Measurements from ENCODE around the gene TBL1XR1.

The TBL1XR1 gene

DNA sequence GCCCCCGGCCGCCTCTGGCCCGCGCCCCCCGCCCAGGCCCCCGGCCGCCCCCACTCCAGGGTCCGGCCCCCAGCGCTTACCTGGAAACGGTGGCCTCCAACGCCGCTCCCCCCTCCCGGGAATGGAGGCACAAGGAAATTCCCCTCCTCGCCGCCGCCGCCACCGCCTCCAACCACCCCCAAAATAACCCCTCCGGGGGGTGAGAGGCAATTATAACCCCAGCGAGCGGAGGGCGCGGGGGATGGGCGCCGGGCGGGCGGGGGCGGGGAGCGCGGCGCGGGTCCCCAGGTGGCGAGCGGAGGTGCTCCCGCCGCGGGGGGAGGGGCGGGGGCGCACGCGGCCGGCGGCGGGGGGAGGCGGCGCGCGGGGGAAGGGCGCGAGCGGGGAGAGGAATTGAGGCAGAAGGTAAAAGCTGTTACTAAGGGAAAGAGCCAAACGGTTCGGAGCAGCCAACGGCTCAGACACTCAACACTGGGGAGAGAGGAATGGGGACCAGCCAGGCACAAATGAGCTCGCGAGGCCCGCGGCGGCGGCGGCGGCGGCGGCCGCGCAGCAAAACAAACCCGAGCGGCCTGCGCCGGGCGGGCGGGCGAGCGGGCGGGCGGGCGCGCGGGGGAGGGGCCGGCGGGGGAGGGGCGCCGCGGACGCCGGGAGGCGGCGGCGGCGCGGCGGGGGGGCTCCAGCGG is at the start of gene TBL1XR1:
Gene TBL1XR1 (minus strand): TSS at position 442 of the 686 bp plus-strand sequence. CDS start 132,505 bp downstream, outside the sequence.
- peak; percentile 81 for DNase-seq

DNA sequence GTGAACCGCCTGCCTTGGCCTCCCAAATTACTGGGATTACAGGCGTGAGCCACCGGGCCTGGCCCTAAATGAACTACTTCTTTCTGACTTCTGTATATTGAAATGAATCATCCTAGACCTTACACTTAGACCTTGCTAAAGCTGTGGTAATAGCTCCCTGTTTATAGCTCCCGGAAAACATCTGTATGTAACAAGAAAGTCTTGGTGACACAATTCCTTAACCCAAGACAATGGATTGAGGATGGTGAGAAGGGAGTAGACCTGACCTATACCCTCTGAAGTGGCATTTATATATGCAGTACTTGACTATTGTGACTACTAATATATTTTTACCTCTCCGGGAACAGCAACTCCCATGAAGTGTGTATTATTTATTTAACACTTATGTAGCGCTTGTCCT is 48.0 kb upstream of the TBL1XR1 start:
- DNase-seq: no peak

- DNase-seq: no peak
Observed at GRCh38 chr3:177244606-177245005, 47.3 kb upstream of the TBL1XR1 start.

- DNase-seq: no peak
Observed at GRCh38 chr3:177238686-177239216, 41.5 kb upstream of the TBL1XR1 start.

- no peak for DNase-seq
Observed at GRCh38 chr3:177237206-177237605, 39.9 kb upstream of the TBL1XR1 start.

GRCh38 chr3:177236704-177237103 is 39.4 kb upstream of the TBL1XR1 start:
- no peak for DNase-seq

DNA sequence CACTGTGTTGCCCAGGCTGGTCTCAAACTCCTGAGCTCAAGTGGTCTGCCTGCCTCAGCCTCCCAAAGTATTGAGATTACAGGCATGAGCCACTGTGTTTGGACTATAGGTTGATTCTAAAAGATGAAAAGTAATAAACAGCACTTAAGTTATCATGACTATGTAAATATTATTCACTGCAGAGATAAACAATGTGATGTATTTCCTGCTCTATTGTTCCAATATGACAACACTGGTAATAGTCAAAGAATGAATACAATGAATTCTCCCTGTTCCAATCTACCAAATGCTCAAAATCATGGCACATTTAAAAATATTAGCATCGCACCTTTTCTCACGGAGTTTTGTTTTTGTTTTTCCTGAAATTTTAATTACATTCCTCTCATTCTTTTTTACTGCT is 36.8 kb upstream of the TBL1XR1 start:
- DNase-seq: no peak

GRCh38 chr3:177231242-177231641 is 34.0 kb upstream of the TBL1XR1 start:
- DNase-seq: no peak

- no peak for DNase-seq
Observed at GRCh38 chr3:177230641-177231040, 33.4 kb upstream of the TBL1XR1 start.

DNA sequence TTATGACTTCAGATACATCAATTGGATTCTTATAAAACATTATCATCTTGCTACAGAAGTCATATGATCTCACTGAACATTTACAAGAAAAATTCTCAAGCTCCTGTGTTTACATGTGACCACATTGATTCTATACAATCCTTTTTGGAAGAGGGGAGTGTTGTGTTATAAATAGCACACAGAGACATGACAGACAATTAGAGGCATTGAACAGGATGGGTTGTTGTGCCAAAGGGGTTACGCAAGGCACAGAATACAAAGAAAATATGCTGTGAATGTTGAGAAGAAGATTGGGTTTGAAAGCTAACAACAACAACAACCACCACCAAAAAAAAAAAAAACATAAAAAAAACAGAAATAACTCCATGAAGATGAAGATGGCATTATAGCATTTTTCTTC is 32.5 kb upstream of the TBL1XR1 start:
- DNase-seq: no peak

DNA sequence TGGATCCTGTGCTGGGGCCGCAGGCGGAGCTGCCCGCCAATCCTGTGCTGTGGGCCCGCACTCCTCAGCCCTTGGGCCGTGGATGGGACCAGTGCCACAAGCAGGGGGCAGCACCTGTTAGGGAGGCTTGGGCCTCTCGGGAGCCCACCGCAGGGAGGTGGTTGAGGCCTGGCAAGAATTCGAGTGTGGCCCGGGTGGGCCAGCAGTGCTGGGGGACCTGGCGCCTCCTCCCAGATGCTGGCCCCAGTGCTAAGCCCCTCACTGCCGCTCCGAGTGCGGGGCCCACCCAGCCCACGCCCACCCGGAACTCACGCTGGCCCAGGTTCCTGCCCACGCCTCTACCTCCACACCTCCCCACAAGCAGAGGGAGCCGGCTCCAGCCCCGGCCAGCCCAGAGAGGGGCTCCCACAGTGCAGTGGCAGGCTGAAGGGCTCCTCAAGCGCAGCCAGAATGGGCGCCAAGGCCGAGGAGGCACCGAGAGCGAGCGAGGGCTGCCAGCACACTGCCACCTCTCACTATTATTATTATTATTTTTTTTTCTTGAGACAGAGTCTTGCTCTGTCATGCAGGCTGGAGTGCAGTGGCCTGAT is 31.4 kb upstream of the TBL1XR1 start:
- DNase-seq: no peak

DNA sequence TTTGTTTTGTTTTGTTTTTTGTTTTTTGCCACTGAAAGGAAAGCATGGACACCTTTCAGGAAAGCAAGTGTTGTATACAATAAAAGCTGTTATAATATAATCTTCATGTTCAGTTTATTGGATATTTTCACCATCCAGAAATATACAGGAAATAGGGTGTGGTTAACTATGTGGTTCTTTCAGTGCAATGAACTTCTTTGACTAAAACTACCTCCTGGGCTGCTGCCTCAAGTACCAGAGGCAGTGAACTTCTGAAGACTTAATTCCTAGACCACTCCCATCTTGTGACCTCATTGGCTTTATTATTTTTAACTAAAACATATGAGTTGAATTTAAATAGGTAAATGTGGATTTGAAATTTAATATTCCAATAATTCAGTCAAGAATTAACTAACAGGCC is 27.1 kb upstream of the TBL1XR1 start:
- DNase-seq: no peak

DNA sequence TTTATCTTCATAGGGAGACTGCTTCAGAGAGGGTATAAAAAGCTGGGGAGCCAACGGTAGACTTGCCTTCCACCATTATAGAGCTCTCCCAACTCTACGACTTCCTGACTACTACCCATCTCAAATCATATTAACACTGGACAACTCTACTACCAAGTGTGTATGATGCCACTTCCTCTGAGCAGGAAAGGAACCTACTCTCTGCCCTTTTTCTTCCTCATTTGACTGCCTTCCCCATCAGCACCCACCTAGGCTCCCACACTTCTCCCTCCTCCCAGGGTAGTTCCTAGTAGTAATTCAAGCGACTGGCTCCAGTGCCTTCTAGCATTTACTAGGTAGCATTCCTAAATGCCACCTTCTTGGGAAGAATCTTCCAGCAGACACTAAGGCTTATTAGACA is 24.5 kb upstream of the TBL1XR1 start:
- DNase-seq: no peak

DNA sequence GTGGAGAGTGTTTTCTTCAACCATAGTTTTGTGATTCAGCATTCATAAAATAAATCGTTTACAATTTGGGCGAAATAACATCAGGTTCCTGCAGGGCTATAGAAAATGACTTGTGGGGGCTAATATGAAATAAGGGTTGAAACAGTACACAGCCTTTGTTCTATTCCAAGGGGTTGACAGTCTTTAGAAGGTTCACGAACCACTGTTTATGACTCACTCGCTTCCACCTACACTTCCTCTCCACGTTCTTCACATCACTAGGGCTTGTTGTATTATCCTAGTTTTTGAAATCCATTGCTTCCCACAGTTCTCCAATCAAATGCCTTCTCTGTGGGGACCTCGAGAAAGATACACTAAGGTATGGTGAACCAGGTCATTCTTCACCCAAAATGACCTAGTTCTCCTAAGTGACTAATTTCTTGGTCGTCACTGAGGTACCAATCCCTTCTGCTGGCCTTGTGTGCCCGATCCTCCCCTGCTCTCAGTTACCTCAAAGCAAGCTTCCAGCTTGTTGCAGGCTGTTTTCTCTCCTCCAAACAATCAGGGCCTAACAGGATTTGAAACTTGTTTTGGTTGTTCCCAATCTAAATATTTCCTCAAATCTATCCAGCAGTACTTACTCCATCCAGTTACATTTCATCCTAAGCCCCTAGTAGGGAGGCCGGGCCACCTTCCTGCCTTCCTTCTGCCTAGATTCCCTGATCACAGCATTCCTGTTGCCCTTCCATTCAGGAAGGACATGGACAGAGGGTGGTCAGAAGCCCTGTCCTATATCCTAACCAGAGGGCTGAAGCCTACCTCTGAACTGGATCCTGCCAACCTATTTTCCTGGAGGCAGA is 23.1 kb upstream of the TBL1XR1 start:
- no peak for DNase-seq

- DNase-seq: no peak
Observed at GRCh38 chr3:177213801-177214535, 16.7 kb upstream of the TBL1XR1 start.

GRCh38 chr3:177212756-177213155 is 15.5 kb upstream of the TBL1XR1 start:
- no peak for DNase-seq

- DNase-seq: no peak
Observed at GRCh38 chr3:177212278-177212610, 15.0 kb upstream of the TBL1XR1 start.

- no peak for DNase-seq
Observed at GRCh38 chr3:177211503-177212277, 14.4 kb upstream of the TBL1XR1 start.

DNA sequence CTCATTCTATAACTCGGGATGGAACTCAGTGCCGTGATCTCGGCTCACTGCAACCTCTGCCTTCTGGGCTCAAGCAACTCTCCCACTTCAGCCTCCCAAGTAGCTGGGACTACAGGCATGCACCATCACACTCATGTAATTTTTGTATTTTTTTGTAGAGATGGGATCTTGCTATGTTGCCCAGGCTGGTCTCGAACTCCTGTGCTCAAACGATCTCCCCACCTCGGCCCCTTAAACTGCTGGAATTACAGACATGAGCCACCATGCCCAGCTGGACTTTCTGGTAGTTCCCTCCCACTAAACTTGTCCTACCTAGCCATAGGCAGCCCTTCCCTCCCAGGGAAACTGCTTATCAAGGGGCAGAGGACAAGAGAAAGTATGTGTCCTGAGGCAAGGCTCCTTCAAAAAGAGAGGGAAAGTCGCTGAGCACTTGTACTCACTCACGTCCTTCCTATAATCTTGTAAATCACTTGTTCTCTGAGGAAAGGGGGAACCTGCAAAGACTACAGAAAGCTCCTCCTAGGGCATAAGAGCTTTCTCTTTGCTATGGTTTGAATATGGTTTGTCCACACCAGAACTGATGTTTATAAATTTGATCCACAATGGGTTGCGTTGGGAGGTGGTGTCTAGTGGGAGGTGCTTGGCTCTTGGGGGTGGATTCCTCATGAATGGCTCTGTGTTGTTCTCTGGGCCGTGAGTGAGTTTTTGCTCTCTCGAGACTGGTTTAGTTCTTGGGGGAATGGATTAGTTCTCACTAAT is 13.6 kb upstream of the TBL1XR1 start:
- DNase-seq: no peak

- DNase-seq: no peak
Observed at GRCh38 chr3:177209509-177209908, 12.2 kb upstream of the TBL1XR1 start.

DNA sequence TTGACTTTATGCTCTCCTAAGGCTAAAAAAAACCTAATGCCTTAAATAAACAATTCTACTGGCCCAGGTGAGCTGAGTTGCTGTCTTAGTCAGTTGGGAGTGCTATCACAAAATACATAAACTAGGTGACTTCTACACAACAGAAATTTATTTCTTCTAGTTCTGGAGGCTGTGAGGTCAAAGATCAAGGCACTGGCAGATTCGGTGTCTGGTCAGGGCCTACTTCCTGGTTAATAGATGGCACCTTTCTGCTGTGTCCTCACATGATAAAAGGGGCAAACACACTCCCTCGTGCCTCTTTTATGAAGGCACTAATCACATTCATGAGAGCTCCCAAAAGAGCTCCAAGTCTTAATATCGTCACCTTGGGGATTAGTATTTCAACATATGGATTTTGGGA is 11.5 kb upstream of the TBL1XR1 start:
- no peak for DNase-seq

DNA sequence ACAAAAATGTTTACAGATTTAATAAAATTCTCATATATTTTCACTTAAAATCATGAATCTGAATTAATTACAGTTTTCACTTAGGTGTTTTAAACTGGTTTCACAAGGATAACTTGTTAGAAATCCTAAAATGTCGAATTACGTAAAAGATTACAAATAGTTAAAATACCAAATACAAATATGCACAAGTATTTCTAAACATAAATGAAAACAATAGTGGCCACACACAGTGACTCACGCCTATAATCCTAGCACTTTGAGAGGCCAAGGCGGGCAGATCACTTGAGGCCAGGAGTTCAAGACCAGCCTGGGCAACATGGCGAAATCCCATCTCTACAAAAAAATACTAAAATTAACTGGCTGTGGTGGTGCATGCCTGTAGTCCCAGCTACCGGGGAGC is 10.9 kb upstream of the TBL1XR1 start:
- DNase-seq: no peak
